Chondrocyte (in vitro differentiated cells): ENCODE measurements around the gene NQO2. TPM values are rescaled to one million over a fixed set of nuclear protein-coding genes. Genes with fewer than 3 reads are reported as not detected.

ENCODE experiments used
- DNase-seq: peaks from one replicate; pipeline ENCODE4 v3.0.0; 2021; ENCODE audit warnings: mixed read lengths, low spot score
- H3K27ac Mint-ChIP-seq: one replicate; pipeline ENCODE4 v1.8.0; 2021; ENCODE audit warnings: mild to moderate bottlenecking, moderate library complexity, mixed read lengths; ENCODE audit not compliant: unreplicated experiment
- H3K27me3 Mint-ChIP-seq: 2 replicates; pipeline ENCODE4 v1.8.0; 2021; ENCODE audit warnings: low read depth, mixed read lengths
- H3K36me3 Mint-ChIP-seq: 2 replicates; pipeline ENCODE4 v1.8.0; 2021; ENCODE audit warnings: low read depth, mixed read lengths
- H3K4me1 Mint-ChIP-seq: 2 replicates; pipeline ENCODE4 v1.8.0; 2021; ENCODE audit warnings: low read depth, mild to moderate bottlenecking, mixed read lengths
- H3K4me3 Mint-ChIP-seq: one replicate; pipeline ENCODE4 v1.8.0; 2021; ENCODE audit warnings: mild to moderate bottlenecking, moderate library complexity, mixed read lengths; ENCODE audit not compliant: unreplicated experiment
- H3K9me3 Mint-ChIP-seq: 2 replicates; pipeline ENCODE4 v1.8.0; 2021; ENCODE audit warnings: low read depth, mixed read lengths
- total RNA-seq: library from RNA; stranded (reverse); gene quantifications from 3 replicates; pipeline ENCODE4 v1.2.1, GENCODE V29; 2021
- TF ChIP-seq, protein P1 (sequence below): fragments of 200-600 bp; sonication (generic); IDR thresholded peaks from 2 replicates; pipeline ENCODE4 v1.5.0; 2021; ENCODE audit warnings: antibody characterized with exemption, mild to moderate bottlenecking, moderate library complexity

The NQO2 gene
- total RNA-seq, 1 donor from 2014 or later = 35.1 TPM

DNA sequence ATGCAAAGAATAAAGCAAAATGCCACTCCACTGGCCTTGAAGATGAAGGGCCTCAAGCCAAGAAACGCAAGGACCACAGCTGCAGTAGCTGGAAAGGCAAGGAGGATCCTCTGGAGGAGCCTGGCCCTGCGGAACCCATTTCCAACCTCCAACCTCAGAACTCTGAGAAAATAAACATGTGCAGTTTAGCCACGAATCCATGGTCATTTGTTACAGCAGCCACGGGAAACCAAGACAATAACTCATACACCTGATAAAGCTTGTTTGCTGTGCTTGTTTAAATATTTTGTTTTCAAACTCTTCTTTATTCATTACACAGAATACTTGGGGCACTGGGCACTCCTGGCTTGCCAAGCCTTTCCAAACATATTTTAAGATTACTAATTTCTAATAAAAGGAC, 38.8 kb upstream of the NQO2 start:
- H3K9me3 Mint-ChIP-seq = no peaks in the 10 kb centered on the region
- no peak overlapping the region for H3K4me3 Mint-ChIP-seq
- TF ChIP-seq, protein P1, sequence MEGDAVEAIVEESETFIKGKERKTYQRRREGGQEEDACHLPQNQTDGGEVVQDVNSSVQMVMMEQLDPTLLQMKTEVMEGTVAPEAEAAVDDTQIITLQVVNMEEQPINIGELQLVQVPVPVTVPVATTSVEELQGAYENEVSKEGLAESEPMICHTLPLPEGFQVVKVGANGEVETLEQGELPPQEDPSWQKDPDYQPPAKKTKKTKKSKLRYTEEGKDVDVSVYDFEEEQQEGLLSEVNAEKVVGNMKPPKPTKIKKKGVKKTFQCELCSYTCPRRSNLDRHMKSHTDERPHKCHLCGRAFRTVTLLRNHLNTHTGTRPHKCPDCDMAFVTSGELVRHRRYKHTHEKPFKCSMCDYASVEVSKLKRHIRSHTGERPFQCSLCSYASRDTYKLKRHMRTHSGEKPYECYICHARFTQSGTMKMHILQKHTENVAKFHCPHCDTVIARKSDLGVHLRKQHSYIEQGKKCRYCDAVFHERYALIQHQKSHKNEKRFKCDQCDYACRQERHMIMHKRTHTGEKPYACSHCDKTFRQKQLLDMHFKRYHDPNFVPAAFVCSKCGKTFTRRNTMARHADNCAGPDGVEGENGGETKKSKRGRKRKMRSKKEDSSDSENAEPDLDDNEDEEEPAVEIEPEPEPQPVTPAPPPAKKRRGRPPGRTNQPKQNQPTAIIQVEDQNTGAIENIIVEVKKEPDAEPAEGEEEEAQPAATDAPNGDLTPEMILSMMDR = no peak
- H3K27me3 Mint-ChIP-seq = no peaks in the 10 kb centered on the region
- H3K4me1 Mint-ChIP-seq = peaks cover 29% of the 10 kb centered on the region
- peaks cover 3% of the 10 kb centered on the region for H3K36me3 Mint-ChIP-seq
- DNase-seq = no peak
- H3K27ac Mint-ChIP-seq = peak overlapping the region; percentile 92

GRCh38 chr6:2961506-2961905, 38.2 kb upstream of the NQO2 start:
- Mint-ChIP-seq H3K36me3 (no peaks in the 10 kb centered on the region), H3K4me3 (no peak overlapping the region), H3K27me3 (no peaks in the 10 kb centered on the region), H3K27ac (no peak overlapping the region), H3K4me1 (peaks cover 29% of the 10 kb centered on the region), H3K9me3 (no peaks in the 10 kb centered on the region)
- TF ChIP-seq, protein P1 = no peak
- DNase-seq = no peak

DNA sequence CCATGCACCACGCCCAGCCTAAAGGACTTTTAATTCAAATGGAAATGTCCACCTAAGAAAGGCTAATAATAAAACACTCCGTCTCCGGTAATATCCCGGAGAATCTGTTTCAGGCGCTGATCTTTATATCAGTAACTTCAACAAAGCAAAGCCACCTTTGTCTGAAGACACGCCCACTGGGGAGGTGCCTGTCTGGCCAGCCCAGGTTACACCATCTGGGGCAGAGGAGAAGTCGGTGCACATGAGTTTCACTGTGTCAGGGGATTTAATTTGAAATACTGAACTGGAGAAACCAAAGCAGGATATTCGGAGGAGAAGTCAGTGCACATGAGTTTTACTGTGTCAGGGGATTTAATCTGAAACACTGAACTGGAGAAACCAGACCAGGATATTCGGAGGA, 37.7 kb upstream of the NQO2 start:
- H3K36me3 Mint-ChIP-seq = no peaks in the 10 kb centered on the region
- H3K9me3 Mint-ChIP-seq = no peaks in the 10 kb centered on the region
- no peak overlapping the region for H3K27ac Mint-ChIP-seq
- DNase-seq = no peak
- TF ChIP-seq, protein P1 = no peak
- H3K4me1 Mint-ChIP-seq = peaks cover 29% of the 10 kb centered on the region
- H3K4me3 Mint-ChIP-seq = no peak overlapping the region
- H3K27me3 Mint-ChIP-seq = no peaks in the 10 kb centered on the region

DNA sequence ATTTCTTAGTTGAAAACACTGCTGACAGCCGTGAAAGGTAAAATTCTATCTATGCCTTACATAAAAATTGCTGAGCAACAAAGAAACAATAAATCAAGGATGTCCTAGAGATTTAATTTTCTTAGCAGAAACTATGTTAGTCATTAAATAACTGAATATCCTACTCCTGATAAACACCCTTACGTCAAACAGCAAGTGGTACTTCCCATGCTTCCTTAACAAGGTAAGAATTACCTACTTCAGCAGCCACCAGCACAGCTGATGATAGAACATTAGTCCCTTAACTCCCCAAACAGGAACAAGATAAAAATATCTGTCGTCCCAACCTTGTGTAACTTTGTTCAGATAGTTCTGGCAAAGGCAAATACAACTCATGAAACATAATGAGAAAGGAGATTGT, 37.1 kb upstream of the NQO2 start:
- H3K27ac Mint-ChIP-seq = no peak overlapping the region
- TF ChIP-seq, protein P1 = no peak
- no peaks in the 10 kb centered on the region for H3K27me3 Mint-ChIP-seq
- no peak overlapping the region for H3K4me3 Mint-ChIP-seq
- no peak for DNase-seq
- H3K9me3 Mint-ChIP-seq = no peaks in the 10 kb centered on the region
- no peaks in the 10 kb centered on the region for H3K36me3 Mint-ChIP-seq
- peaks cover 23% of the 10 kb centered on the region for H3K4me1 Mint-ChIP-seq

DNA sequence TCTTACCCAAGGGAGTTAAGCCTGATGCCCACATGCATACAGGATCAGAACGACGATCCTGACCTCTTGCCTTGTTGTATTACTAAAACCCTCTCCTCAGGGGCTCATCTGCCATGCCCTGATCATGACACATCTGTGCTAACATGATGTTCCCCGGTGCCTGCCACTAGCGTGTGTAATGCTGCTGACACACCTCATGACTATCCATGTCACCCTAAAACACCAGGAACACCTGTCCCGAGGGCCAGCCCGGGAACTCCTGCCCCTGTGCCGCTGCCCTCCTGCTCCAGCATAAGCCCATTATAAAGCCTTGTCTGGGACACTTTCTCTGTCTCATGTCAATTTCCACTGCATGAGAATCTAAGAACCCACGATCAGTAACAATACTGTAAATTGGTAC, 35.9 kb upstream of the NQO2 start:
- H3K4me1 Mint-ChIP-seq = peaks cover 23% of the 10 kb centered on the region
- no peak overlapping the region for H3K4me3 Mint-ChIP-seq
- H3K36me3 Mint-ChIP-seq = no peaks in the 10 kb centered on the region
- TF ChIP-seq, protein P1 = no peak
- no peak for DNase-seq
- H3K9me3 Mint-ChIP-seq = no peaks in the 10 kb centered on the region
- H3K27ac Mint-ChIP-seq = no peak overlapping the region
- H3K27me3 Mint-ChIP-seq = no peaks in the 10 kb centered on the region
